Neural cell (in vitro differentiated cells): Measurements from ENCODE around the gene RPL7L1. TPM values are rescaled to one million over a fixed set of nuclear protein-coding genes. Genes with fewer than 3 reads are reported as not detected.

Source experiments
- H2AFZ ChIP-seq: fragments of 200-600, 300-800 bp; sonication (generic), shearing (Covaris generic); 2 replicates; pipeline ENCODE4 v1.6.0; 2014; ENCODE audit warnings: low read depth, mild to moderate bottlenecking, antibody characterized with exemption, low read length, moderate library complexity
- H3F3A ChIP-seq: fragments of 200-600 bp; shearing (Covaris generic); 2 replicates; pipeline ENCODE4 v1.6.1; 2016; ENCODE audit warnings: mild to moderate bottlenecking, moderate library complexity, mixed read lengths, antibody characterized with exemption, low read length; ENCODE audit not compliant: insufficient read depth, poor library complexity, severe bottlenecking
- H3K27ac ChIP-seq: fragments of 200-600, 300-800 bp; sonication (generic), shearing (Covaris generic); 2 replicates; pipeline ENCODE4 v1.5.1; 2014; ENCODE audit warnings: mild to moderate bottlenecking, low read length, moderate library complexity
- H3K27me3 ChIP-seq: fragments of 300-800, 200-600 bp; sonication (generic), shearing (Covaris generic); 2 replicates; pipeline ENCODE4 v1.6.0; 2014; ENCODE audit warnings: mild to moderate bottlenecking, low read depth, low read length, moderate library complexity; ENCODE audit not compliant: insufficient read depth
- H3K36me3 ChIP-seq: fragments of 300-800, 200-600 bp; sonication (generic), shearing (Covaris generic); 2 replicates; pipeline ENCODE4 v1.5.1; 2014; ENCODE audit warnings: mild to moderate bottlenecking, antibody characterized with exemption, low read length, moderate library complexity; ENCODE audit not compliant: insufficient read depth
- H3K4me2 ChIP-seq: fragments of 300-800, 200-600 bp; sonication (generic), shearing (Covaris generic); 2 replicates; pipeline ENCODE4 v1.6.0; 2014; ENCODE audit warnings: mild to moderate bottlenecking, low read length
- H3K4me3 ChIP-seq: fragments of 300-800, 200-600 bp; sonication (generic), shearing (Covaris generic); 2 replicates; pipeline ENCODE4 v1.5.1; 2014; ENCODE audit warnings: mild to moderate bottlenecking, low read length, moderate library complexity
- H3K79me2 ChIP-seq: fragments of 200-600 bp; shearing (Covaris generic); replicated peaks from 2 replicates; pipeline ENCODE4 v1.6.0; 2014; ENCODE audit warnings: mild to moderate bottlenecking, low read length, moderate library complexity; ENCODE audit not compliant: insufficient read depth
- H3K9ac ChIP-seq: fragments of 300-800, 200-600 bp; sonication (generic), shearing (Covaris generic); 2 replicates; pipeline ENCODE4 v1.6.1; 2016; ENCODE audit warnings: mild to moderate bottlenecking, low read length, mixed read lengths
- H3K9me2 ChIP-seq: fragments of 200-600 bp; shearing (Covaris generic); 2 replicates; pipeline ENCODE4 v1.6.1; 2016; ENCODE audit warnings: mild to moderate bottlenecking, low read length, mixed read lengths; ENCODE audit not compliant: insufficient read depth
- H3K9me3 ChIP-seq: fragments of 200-600, 300-800 bp; sonication (generic), shearing (Covaris generic); 2 replicates; pipeline ENCODE4 v1.6.1; 2016; ENCODE audit warnings: mild to moderate bottlenecking, mixed run types, low read length, moderate library complexity, mixed read lengths
- H4K20me1 ChIP-seq: fragments of 200-600 bp; shearing (Covaris generic); 2 replicates; pipeline ENCODE4 v1.6.1; 2016; ENCODE audit warnings: mild to moderate bottlenecking, mixed run types; ENCODE audit not compliant: insufficient read depth
- CTCF ChIP-seq: fragments of 450-650 bp; IDR thresholded peaks from 2 replicates; pipeline ENCODE4 v1.5.1; 2014; ENCODE audit warnings: antibody characterized with exemption, mild to moderate bottlenecking, moderate library complexity; ENCODE audit not compliant: poor library complexity, severe bottlenecking
- EP300 ChIP-seq: fragments of 450-650 bp; conservative IDR thresholded peaks from 2 replicates; pipeline ENCODE4 v1.6.1; 2014; ENCODE audit warnings: antibody characterized with exemption, mild to moderate bottlenecking, moderate library complexity; ENCODE audit not compliant: poor library complexity, severe bottlenecking
- EZH2 ChIP-seq: fragments of 200-600, 300-800 bp; shearing (Covaris generic), sonication (generic); IDR thresholded peaks from 2 replicates; pipeline ENCODE4 v1.6.1; 2014; ENCODE audit warnings: antibody characterized with exemption, low read length, borderline replicate concordance, mild to moderate bottlenecking; ENCODE audit not compliant: insufficient read depth, poor library complexity, severe bottlenecking
- MXI1 ChIP-seq: fragments of 450-650 bp; conservative IDR thresholded peaks from 2 replicates; pipeline ENCODE4 v1.6.1; 2014; ENCODE audit warnings: antibody characterized with exemption, mild to moderate bottlenecking; ENCODE audit not compliant: poor library complexity, severe bottlenecking
- POLR2AphosphoS5 ChIP-seq: IDR thresholded peaks from 2 replicates; pipeline ENCODE4 v1.6.1; 2012
- RAD21 ChIP-seq: fragments of 450-650 bp; conservative IDR thresholded peaks from 2 replicates; pipeline ENCODE4 v1.6.1; 2014; ENCODE audit warnings: antibody characterized with exemption, mild to moderate bottlenecking, moderate library complexity
- REST ChIP-seq: IDR thresholded peaks from 2 replicates; pipeline ENCODE4 v1.6.1; 2012; ENCODE audit warnings: borderline replicate concordance
- SMC3 ChIP-seq: fragments of 450-650 bp; conservative IDR thresholded peaks from 2 replicates; pipeline ENCODE4 v1.6.1; 2014; ENCODE audit warnings: antibody characterized with exemption, mild to moderate bottlenecking, moderate library complexity; ENCODE audit not compliant: poor library complexity
- TAF1 ChIP-seq: IDR thresholded peaks from 2 replicates; pipeline ENCODE4 v1.6.1; 2012; ENCODE audit warnings: low read depth
- polyA plus RNA-seq: library from polyadenylated mRNA; depleted of rRNA; stranded (reverse); fragments of >200 nt; gene quantifications from 2 replicates; pipeline ENCODE4 v1.2.3, GENCODE V29; 2014

RPL7L1 gene
- polyA plus RNA-seq, 1 donor from 2014 or later: 88.5 TPM

GRCh38 chr6:42921801-42922200, 42.4 kb downstream of the RPL7L1 start:
- H2AFZ ChIP-seq: no peak overlapping the region
- no peaks in the 10 kb centered on the region for H3K27me3 ChIP-seq
- H3K36me3 ChIP-seq: no peaks in the 10 kb centered on the region
- H3K79me2 ChIP-seq: no peaks in the 10 kb centered on the region
- no peaks in the 10 kb centered on the region for H3K9me3 ChIP-seq
- no peaks in the 10 kb centered on the region for H3K9me2 ChIP-seq
- H3K4me2 ChIP-seq: no peak overlapping the region
- H3K9ac ChIP-seq: no peak overlapping the region
- H3K4me3 ChIP-seq: no peak overlapping the region
- H4K20me1 ChIP-seq: no peaks in the 10 kb centered on the region
- H3K27ac ChIP-seq: no peak overlapping the region
- H3F3A ChIP-seq: no peaks in the 10 kb centered on the region
- TF ChIP-seq REST (no peak), MXI1 (no peak), RAD21 (no peak), CTCF (no peak)

GRCh38 chr6:42923666-42924065, 44.2 kb downstream of the RPL7L1 start:
- Histone ChIP-seq H3K9me2 (no peaks in the 10 kb centered on the region), H4K20me1 (no peaks in the 10 kb centered on the region), H3K36me3 (no peaks in the 10 kb centered on the region), H3K4me2 (no peak overlapping the region), H3K27ac (no peak overlapping the region), H3K9ac (no peak overlapping the region), H3K9me3 (no peaks in the 10 kb centered on the region), H2AFZ (no peak overlapping the region), H3K27me3 (no peaks in the 10 kb centered on the region), H3F3A (no peaks in the 10 kb centered on the region), H3K4me3 (no peak overlapping the region), H3K79me2 (no peaks in the 10 kb centered on the region)
- TF ChIP-seq RAD21 (no peak), TAF1 (no peak), MXI1 (no peak), EZH2 (no peak), POLR2AphosphoS5 (no peak), CTCF (no peak), EP300 (no peak), REST (no peak), SMC3 (no peak)
